HG03565 (cell line): ENCODE measurements around the gene TAGLN2.
"Not testable (repeated sequence)": the region's sequence is repeated elsewhere in the genome, so short reads cannot be mapped to it uniquely, and the experiment has no call there.

Experiments
- ATAC-seq: cut with Tn5 transposase; IDR thresholded peaks from one replicate; pipeline ENCODE4 v1.9.1; 2021; ENCODE audit warnings: mild to moderate bottlenecking, moderate library complexity; ENCODE audit not compliant: unreplicated experiment

TAGLN2 gene

GRCh38 chr1:159902541-159902940 lies 22.8 kb downstream of the TAGLN2 start:
- ATAC-seq: no peak

GRCh38 chr1:159900755-159901360 lies 24.4 kb downstream of the TAGLN2 start:
- no peak for ATAC-seq

DNA sequence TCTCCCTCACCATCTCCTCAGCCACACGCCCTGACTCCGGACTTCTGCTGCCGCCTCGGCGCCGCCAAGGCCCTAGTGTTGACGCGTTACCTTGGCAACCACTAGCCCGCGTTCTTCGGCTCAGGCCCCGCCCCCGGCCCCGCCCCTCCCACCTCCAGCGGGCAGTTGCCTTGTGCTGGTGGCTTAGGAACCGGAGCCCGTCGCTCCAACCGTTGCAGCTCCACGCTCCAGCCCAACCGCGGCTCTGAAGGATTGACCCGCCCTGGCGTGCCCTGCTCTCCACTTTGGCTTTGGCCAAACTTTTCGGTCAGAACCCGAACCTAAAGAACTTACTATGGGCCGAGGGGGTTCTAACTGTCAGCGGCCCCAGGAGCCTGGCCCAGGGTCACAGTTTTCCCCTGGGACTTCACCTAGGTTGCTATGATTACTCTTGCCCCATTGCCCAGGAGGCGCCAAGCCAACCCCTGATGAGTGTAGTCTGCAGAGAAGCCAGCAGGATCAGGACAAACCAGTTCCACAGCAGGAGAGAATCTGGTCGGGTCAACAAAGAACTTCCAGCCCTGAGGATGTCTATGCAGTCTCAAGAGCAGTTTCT lies 25.1 kb downstream of the TAGLN2 start, which contains the start of gene CFAP45:
Gene CFAP45, minus strand, starts transcription at position 80 of the 595 bp plus-strand sequence. Its CDS starts 67 bp downstream, at position 13.
- ATAC-seq: no peak

- ATAC-seq: not testable (repeated sequence)
Observed at GRCh38 chr1:159899634-159900033, 25.7 kb downstream of the TAGLN2 start.

DNA sequence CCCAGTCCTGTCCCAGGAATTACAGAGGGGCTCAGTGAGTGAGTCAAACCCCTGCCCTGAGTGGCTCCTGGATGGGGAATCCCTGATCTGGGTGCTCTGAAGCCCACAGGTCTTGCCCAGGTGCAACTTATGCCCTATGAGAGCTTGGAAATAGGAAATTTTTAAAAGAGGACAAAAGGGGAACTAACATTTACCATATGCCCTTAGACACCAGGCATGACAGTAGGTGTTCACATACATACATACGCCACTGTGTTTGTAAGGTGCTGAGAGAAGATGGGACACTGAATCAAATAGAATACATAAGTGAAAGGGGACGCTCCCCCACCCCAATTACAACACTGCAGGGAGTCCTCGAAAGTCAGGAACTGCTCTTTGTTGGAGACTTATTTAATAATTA lies 26.8 kb downstream of the TAGLN2 start:
- no peak for ATAC-seq

- no peak for ATAC-seq
Observed at GRCh38 chr1:159897962-159898361, 27.3 kb downstream of the TAGLN2 start.

DNA sequence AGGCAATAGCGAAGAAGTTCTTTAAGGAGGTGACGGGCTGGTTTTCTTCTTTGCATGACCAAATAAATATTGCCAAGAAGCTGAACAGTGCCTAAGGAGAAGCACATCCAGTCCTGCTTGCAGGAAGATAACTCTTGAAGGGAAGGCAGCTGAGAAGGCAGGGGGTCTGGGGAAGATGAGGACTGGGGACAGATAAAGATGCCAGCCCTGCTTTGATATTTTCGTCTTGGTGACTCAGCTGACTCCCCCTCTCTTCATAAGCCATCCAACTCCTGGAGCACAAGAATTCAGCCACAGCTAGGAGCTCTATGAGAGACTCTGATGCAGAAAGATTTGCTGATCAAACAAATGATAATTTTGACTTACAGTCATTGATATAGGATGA lies 28.8 kb downstream of the TAGLN2 start:
- ATAC-seq: no peak

DNA sequence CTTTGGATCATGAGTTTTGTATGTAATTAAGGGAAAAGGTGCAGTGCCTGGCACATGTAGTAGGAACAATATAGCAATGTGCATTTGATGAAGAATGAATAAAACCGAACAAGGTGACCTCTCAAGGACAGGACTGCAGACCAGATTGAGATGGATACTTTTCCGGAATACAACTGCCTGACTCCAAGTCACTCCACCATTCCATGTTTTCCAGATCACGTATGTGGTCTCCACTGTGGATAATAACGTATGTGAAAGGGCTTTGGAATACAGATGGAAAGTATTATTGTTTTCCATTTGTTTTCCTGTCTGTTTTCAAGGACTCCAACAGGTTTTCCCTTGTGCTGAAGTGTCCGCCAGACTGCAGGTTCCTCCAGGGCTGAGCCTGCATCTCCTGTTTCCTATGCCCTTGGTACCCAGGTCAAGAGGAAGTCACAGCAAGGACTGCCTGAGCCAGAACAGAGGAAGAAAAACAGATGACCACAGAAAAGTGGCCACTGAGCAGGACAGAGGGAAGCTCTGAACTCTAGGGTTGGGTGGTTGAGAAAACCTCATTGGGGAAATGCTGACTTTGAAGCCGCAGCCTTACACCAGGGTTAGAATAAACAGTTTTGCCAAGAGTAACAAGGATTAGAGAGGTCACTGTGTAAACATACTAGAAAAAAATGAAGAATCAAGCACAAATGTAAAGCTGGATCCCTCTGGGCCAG lies 29.3 kb downstream of the TAGLN2 start:
- ATAC-seq: no peak

- ATAC-seq: no peak
Observed at GRCh38 chr1:159895286-159895685, 30.0 kb downstream of the TAGLN2 start.

DNA sequence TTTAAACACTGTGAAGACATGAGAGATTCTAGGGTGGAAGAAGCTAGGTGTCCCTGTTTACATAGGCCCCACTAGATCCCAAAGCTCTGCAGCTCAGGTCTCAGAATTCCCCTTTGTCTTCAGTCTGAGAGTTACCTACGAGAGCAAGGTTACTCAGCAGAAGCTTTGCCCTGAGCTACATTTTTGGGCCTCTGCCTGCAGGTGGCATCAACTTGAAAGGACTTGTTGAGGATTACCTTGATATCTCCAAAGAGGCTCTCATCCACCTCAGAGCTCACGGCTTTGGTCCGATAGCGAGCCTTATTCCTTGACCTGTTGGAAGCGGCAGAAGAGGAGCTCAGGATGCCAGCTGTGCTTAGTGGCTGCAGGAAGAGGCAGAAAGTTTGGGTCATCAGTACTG lies 32.4 kb downstream of the TAGLN2 start:
- no peak for ATAC-seq

DNA sequence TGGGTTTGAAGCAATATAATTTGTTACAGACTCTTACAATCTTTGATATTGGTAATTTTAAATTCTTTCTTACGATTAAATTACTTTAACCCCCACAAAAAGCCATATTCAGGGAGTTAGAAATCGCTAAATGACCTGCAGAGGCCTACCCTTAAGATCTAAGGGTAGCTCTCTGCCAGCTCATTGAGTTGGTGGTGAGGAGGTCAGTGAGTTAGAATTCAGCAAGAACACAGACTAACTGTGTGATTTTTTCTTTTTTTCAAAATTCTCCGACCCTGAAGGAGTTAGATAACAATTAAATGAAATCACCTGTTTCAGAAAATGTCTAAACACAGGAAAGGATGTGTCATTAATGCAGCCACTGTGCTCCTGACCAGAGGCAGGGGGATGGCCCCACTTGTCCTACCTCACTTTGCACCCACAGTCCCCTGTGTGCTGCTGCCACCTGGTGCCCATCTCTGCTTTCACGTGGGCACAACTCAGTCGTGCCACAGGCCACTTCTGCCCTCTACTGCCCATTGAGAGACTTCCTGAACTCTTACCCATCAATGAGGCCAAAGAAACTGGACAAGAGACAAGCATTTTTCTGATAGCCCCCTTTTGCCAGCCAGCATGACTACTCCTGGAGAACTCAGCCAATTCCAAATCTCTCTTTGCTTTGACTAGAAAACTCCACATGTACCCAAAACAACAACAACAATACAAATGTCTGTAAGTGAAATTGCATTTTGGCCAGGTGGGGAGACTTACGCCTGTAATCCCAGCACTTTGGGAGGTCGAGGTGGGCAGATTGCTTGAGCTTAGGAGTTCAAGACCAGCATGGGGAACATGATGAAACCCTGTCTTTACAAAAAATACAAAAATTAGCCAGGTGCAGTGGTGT lies 33.8 kb downstream of the TAGLN2 start:
- peak; percentile 65 for ATAC-seq

DNA sequence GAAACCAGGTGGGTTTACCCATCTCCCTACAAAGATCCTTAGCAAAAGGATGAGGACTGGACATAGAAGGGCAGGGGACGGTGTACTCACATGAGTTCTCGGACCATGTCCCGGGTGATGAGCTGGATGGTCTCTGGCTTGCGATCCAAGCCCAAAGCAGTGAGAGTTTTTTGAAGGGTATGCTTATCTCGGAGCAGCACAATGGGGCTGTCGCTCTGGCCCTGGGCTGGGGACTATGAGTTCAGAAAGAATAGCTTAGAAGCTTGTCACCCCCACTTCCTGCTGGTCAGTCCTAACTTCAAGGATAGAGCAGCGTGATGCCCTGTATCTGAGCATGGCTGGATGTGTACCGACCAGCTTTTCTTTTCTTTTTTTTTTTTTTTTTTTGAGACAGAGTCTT lies 34.9 kb downstream of the TAGLN2 start:
- ATAC-seq: no peak

- ATAC-seq: peak; percentile 86
Observed at GRCh38 chr1:159889821-159890252, 35.5 kb downstream of the TAGLN2 start.

DNA sequence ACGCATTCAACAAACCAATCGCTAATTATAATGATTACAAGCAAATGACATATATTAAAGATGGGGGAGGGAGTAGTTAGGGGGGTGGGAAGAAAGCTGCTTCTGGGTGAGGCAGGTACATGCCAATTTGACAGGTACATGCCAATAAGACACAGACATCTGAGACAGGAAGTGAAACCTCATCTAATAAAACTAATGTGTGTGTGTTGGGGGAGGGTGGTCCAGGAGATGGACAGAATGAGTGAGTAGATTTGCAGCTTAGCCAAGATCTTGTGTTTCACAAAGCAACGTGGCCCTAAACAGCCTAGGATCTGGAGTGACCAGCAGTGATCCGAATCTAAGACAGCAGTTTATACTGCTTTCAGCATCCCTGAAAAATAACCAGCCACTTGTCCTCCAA lies 36.1 kb downstream of the TAGLN2 start:
- ATAC-seq: no peak

DNA sequence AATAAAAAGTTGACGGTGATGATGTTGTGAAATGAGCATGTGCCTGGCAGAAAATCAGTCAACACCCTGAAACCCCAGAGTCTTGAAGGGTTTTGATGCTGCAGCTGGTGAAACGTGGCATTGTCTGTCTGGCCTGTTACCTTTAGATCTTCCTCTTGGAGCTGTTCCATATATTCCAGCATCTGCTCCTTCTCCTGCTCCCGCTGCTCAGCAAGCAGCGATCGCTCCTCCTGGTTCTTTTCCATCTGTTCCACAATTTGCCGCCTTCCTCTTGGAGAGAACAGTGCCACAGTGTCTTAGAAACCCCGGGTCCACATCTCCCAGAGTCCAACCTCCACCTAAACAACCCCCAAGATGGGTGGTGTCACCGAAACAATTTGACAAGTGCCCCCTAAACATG lies 41.0 kb downstream of the TAGLN2 start:
- ATAC-seq: no peak

DNA sequence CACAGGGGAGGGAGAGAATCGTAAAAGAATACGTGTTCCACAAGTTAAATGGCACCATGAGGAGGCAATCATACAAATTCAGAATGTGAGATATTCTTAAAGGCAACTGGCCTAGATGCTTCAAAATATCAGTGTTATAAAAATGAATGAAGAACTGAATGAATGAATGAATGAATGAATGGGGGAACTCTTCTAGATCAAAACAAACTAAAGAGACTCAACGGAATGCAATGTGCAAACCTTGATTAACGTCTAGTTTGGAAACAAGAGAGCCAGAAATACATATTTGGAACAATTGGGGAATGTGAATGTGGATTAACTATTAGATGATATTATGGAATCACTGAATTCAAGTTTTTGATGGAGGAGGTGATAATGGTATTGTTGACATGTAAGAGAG lies 42.2 kb downstream of the TAGLN2 start:
- ATAC-seq: no peak

DNA sequence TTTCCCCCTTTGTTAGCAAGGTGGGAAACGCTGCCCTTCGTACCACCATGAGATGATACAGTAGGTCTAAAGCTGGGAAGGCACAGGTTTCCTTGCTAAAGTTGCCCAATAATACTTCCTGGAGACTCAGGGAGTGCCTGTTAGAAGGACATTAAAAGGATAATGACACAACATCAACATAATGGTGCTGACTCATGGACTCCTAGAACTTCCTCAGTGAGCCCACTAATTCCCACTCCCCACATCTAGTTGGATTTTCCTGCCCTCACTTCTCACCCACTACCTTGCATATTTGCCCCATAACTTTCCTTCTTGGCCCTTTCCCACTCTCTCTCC lies 42.8 kb downstream of the TAGLN2 start:
- ATAC-seq: no peak

DNA sequence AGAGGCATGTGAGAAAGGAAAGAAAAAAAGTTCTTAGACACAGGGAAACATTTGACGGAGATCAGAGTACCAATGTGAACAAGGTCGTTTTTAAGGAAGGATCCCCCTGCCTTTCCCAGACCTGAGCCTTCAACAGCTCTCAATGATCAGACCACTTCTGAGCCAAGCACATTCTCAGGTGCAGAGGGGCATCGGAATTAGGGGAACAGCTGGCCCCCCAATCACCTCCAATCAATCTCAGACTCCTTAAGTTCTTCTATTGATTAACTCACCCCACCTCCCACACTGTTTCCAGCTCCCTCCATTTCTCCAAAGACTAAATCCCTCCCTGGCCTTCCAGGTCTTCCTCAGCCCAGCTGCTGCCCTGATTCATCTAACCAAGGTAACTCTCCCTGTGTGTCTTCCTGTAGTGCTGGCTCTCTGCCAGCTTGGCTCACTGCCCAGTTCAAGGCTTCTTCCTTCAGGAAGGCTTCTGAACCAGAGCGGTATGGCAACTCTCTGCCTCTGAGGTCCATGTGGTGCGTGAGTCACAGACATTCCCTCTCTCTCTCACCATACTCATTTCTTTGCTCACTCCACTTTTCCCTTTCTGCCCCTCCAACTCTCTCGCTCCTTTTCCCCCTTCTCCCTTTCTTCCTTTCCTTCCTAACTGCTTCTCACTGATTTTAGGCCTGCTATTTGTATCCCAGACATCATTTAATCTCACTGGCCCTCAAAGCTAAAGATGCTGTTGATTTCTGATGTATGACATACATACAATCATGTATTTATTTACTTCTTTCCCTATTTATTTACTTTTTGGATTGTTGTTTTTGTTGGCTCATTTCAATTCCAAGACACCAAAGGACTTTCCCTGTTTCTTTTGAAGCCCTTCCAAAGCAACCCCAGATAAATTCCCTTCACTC lies 43.4 kb downstream of the TAGLN2 start:
- no peak for ATAC-seq

- ATAC-seq: no peak
Observed at GRCh38 chr1:159880430-159880829, 44.9 kb downstream of the TAGLN2 start.

- ATAC-seq: no peak
Observed at GRCh38 chr1:159879977-159880376, 45.3 kb downstream of the TAGLN2 start.
